ENCODE measurements around the gene INPP5A.

Gene INPP5A

GRCh38 chr10:132681858-132682755 is 144.5 kb downstream of the INPP5A start:
- DNase-seq: no peak

GRCh38 chr10:132684164-132684891 is 146.7 kb downstream of the INPP5A start:
- no peak for DNase-seq

- DNase-seq: no peak
These were observed 147.7 kb downstream of the INPP5A start for GRCh38 chr10:132685101-132685891.

GRCh38 chr10:132685921-132686680 is 148.5 kb downstream of the INPP5A start:
- DNase-seq: no peak

GRCh38 chr10:132687181-132687892 is 149.8 kb downstream of the INPP5A start:
- no peak for DNase-seq

- no peak for DNase-seq
These were observed 150.4 kb downstream of the INPP5A start for GRCh38 chr10:132687893-132688579.

- no peak for DNase-seq
These were observed 151.2 kb downstream of the INPP5A start for GRCh38 chr10:132688580-132689420.

- DNase-seq: no peak
These were observed 152.3 kb downstream of the INPP5A start for GRCh38 chr10:132689721-132690360.

- DNase-seq: no peak
These were observed 152.8 kb downstream of the INPP5A start for GRCh38 chr10:132690401-132690800.

GRCh38 chr10:132690821-132691610 is 153.4 kb downstream of the INPP5A start:
- DNase-seq: no peak

GRCh38 chr10:132691711-132692153 is 154.1 kb downstream of the INPP5A start:
- no peak for DNase-seq

- no peak for DNase-seq
These were observed 154.7 kb downstream of the INPP5A start for GRCh38 chr10:132692311-132692710.

GRCh38 chr10:132693676-132694075 is 156.1 kb downstream of the INPP5A start:
- DNase-seq: no peak

- DNase-seq: no peak
These were observed 158.6 kb downstream of the INPP5A start for GRCh38 chr10:132696204-132696603.

- no peak for DNase-seq
These were observed 159.4 kb downstream of the INPP5A start for GRCh38 chr10:132696728-132697577.

- DNase-seq: no peak
These were observed 160.1 kb downstream of the INPP5A start for GRCh38 chr10:132697578-132698200.

- DNase-seq: no peak
These were observed 160.7 kb downstream of the INPP5A start for GRCh38 chr10:132698211-132698751.

All from NCI-H2107 (cell line).